BJ (cell line): ENCODE measurements around the gene FAM131C. TPM values are rescaled to one million over a fixed set of nuclear protein-coding genes. Genes with fewer than 3 reads are reported as not detected.

Experiments used
- CTCF ChIA-PET: fragments of 350-600 bp; formaldehyde crosslinking; extraction: SDS; loops from one replicate; lab custom pipeline; 2021; ENCODE audit warnings: antibody characterized with exemption, inconsistent platforms; lab: Yijun Ruan, JAX
- POLR2A ChIA-PET: fragments of 300-600 bp; sonication (Branson Sonifier 250); formaldehyde crosslinking; extraction: SDS; loops from one replicate; lab custom pipeline; 2021; ENCODE audit warnings: antibody characterized with exemption; lab: Charles Lee
- DNase-seq: peaks from one replicate; pipeline ENCODE4 v3.0.0-alpha.2; 2011; ENCODE audit warnings: low read depth
- H3K27me3 ChIP-seq: 2 replicates; pipeline ENCODE4 v1.6.0; 2011; ENCODE audit warnings: low read length; ENCODE audit not compliant: control insufficient read depth, insufficient read depth
- H3K36me3 ChIP-seq: 2 replicates; pipeline ENCODE4 v1.5.1; 2011; ENCODE audit warnings: low read length; ENCODE audit not compliant: control insufficient read depth, insufficient read depth
- H3K4me3 ChIP-seq: 2 replicates; pipeline ENCODE4 v1.5.1; 2011; ENCODE audit warnings: low read depth, mild to moderate bottlenecking, control low read depth, low read length
- CTCF ChIP-seq: IDR thresholded peaks from 2 replicates; pipeline ENCODE4 v1.5.1; 2011; ENCODE audit warnings: low read depth, mild to moderate bottlenecking, control low read depth, inconsistent platforms, low read length, moderate library complexity; ENCODE audit not compliant: insufficient read depth
- polyA plus RNA-seq: library from polyadenylated mRNA; depleted of rRNA; stranded (reverse); fragments of >200 nt; gene quantifications from 2 replicates; pipeline ENCODE4 v1.2.3, GENCODE V29; 2011

FAM131C gene
- polyA plus RNA-seq, 1 experiment = 0.47 TPM

DNA sequence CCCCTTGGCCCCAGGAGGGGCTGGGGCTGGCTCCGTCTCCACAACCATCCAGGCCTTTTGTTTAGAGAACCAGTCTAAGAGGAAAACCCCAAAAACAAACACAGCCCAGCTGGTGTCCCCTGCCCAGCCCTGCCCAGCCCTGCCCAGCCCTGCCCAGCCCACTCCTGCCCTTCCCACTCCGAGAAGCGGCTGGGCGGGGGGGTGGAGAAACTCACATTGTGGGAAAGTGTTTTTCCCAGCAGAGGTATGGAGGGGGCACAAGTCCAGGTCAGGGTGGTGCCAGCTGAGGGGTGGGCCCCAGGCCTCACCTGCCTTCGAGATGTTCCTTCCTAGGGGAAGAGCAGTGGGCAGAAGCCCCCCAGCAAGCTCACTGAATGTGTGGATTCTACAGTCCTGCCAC lies 10.0 kb upstream of the FAM131C start:
- no peak for DNase-seq
- Histone ChIP-seq H3K36me3 (no peaks in the 10 kb centered on the region), H3K4me3 (no peak overlapping the region), H3K27me3 (no peaks in the 10 kb centered on the region)
- no peak for TF ChIP-seq CTCF
- CTCF ChIA-PET = interaction anchor here (0.6 to 18.0 kb wide), 15 partner anchors 9 to 280 kb away, joined by 3 to 584 read pairs (median 10); partner anchors contain the start of genes EPHA2 and FAM131C
- POLR2A ChIA-PET = no interaction called here

GRCh38 chr1:16082283-16083038 lies 9.0 kb upstream of the FAM131C start:
- no peak for DNase-seq
- Histone ChIP-seq H3K27me3 (no peaks in the 10 kb centered on the region), H3K36me3 (no peaks in the 10 kb centered on the region), H3K4me3 (no peak overlapping the region)
- TF ChIP-seq CTCF = peak; percentile 95
- ChIA-PET POLR2A (no interaction called here), CTCF (interaction anchor here (0.6 to 18.0 kb wide), 42 partner anchors 9 to 286 kb away, joined by 3 to 584 read pairs (median 5); partner anchors contain the start of genes EPHA2 and FAM131C)

DNA sequence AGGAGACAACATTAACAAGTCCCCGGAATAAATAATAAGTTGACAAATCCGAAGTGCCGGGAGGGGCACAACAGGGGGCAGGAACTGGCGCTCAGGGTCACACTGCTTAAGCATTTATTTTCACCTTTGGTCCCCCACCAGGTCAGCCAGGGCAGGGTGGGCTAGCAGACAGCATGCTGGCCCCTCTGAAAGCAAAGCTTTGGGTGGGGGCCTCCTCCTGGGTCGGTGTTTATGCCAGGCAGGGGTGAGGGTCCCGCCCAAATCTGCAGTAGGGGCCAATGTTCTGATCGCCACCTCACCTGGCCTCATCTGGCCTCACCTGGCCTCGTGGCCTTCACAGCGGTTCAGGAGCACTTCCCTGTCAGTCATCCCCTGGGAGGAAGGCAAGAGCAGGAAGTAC lies 8.2 kb upstream of the FAM131C start:
- no peak for TF ChIP-seq CTCF
- Histone ChIP-seq H3K27me3 (no peaks in the 10 kb centered on the region), H3K36me3 (no peaks in the 10 kb centered on the region), H3K4me3 (no peak overlapping the region)
- ChIA-PET POLR2A (no interaction called here), CTCF (interaction anchor here (0.6 to 18.0 kb wide), 38 partner anchors 9 to 327 kb away, joined by 3 to 584 read pairs (median 6); partner anchors contain the start of genes EPHA2 and FAM131C)
- DNase-seq = no peak

GRCh38 chr1:16080422-16081150 lies 7.1 kb upstream of the FAM131C start:
- DNase-seq = no peak
- ChIA-PET CTCF (interaction anchor here (0.7 to 18.0 kb wide), 15 partner anchors 11 to 328 kb away, joined by 3 to 584 read pairs (median 4); partner anchors contain the start of gene EPHA2), POLR2A (no interaction called here)
- no peaks in the 10 kb centered on the region for H3K36me3 ChIP-seq
- no peak overlapping the region for H3K4me3 ChIP-seq
- TF ChIP-seq CTCF = no peak
- H3K27me3 ChIP-seq = no peaks in the 10 kb centered on the region
